OCI-LY7 (cell line): ENCODE results near the gene ANKRD37. TPM values are rescaled to one million over a fixed set of nuclear protein-coding genes. Genes with fewer than 3 reads are reported as not detected.
"Not testable (repeated sequence)": the region's sequence is repeated elsewhere in the genome, so short reads cannot be mapped to it uniquely, and the experiment has no call there.

Experiments
- BruUV-seq: library from RNA; stranded (reverse); fragments of 400-500 nt; replicated peaks from 2 replicates; lab custom pipeline; 2021; lab: Mats Ljungman, UMichigan
- CTCF ChIA-PET: fragments of 300-600 bp; sonication (Branson Sonifier 250); formaldehyde crosslinking; loops from one replicate; lab custom pipeline; 2022; ENCODE audit warnings: antibody characterized with exemption; ENCODE audit not compliant: unreplicated experiment; lab: Charles Lee
- POLR2A ChIA-PET: fragments of 300-600 bp; sonication (Branson Sonifier 250); formaldehyde crosslinking; loops from one replicate; lab custom pipeline; 2022; ENCODE audit warnings: antibody characterized with exemption; lab: Charles Lee
- DNase-seq: peaks from one replicate; pipeline ENCODE4 v3.0.0-alpha.2; 2015; ENCODE audit warnings: low spot score
- H2AFZ ChIP-seq: fragments of 200-600 bp; sonication (generic), shearing (Covaris generic); 2 replicates; pipeline ENCODE4 v1.6.1; 2014; ENCODE audit warnings: mild to moderate bottlenecking, antibody characterized with exemption, low read length, moderate library complexity
- H3K27ac ChIP-seq: fragments of 200-600 bp; sonication (generic); 2 replicates; pipeline ENCODE4 v1.5.1; 2014; ENCODE audit warnings: mixed run types, low read depth, mild to moderate bottlenecking, moderate library complexity, low read length, inconsistent platforms; ENCODE audit not compliant: poor library complexity, severe bottlenecking
- H3K36me3 ChIP-seq: fragments of 200-600 bp; sonication (generic); 2 replicates; pipeline ENCODE4 v1.6.1; 2014; ENCODE audit warnings: mild to moderate bottlenecking, antibody characterized with exemption, low read length, moderate library complexity, mixed read lengths; ENCODE audit not compliant: insufficient read depth
- H3K4me1 ChIP-seq: fragments of 200-600 bp; sonication (generic); 2 replicates; pipeline ENCODE4 v1.5.1; 2014; ENCODE audit warnings: mild to moderate bottlenecking, low read length; ENCODE audit not compliant: insufficient read depth, poor library complexity, severe bottlenecking
- H3K4me2 ChIP-seq: fragments of 200-600 bp; sonication (generic); 2 replicates; pipeline ENCODE4 v1.6.1; 2014; ENCODE audit warnings: mild to moderate bottlenecking, low read length
- H3K4me3 ChIP-seq: fragments of 200-600 bp; sonication (generic); 2 replicates; pipeline ENCODE4 v1.5.1; 2014; ENCODE audit warnings: mild to moderate bottlenecking, low read depth, low read length; ENCODE audit not compliant: poor library complexity, severe bottlenecking
- H3K79me2 ChIP-seq: fragments of 200-600 bp; sonication (generic); 2 replicates; pipeline ENCODE4 v1.6.1; 2016; ENCODE audit warnings: low read depth, mild to moderate bottlenecking, low read length, moderate library complexity, mixed read lengths; ENCODE audit not compliant: insufficient read depth
- H3K9me2 ChIP-seq: fragments of 200-600 bp; sonication (generic); 2 replicates; pipeline ENCODE4 v1.6.1; 2016; ENCODE audit warnings: mild to moderate bottlenecking, low read length, mixed read lengths; ENCODE audit not compliant: insufficient read depth
- H3K9me3 ChIP-seq: fragments of 200-600 bp; sonication (generic); 2 replicates; pipeline ENCODE4 v1.6.1; 2014; ENCODE audit warnings: mild to moderate bottlenecking, mixed run types, low read length, mixed read lengths
- H4K20me1 ChIP-seq: fragments of 200-600 bp; sonication (generic); 2 replicates; pipeline ENCODE4 v1.6.1; 2014; ENCODE audit warnings: mild to moderate bottlenecking, antibody characterized with exemption, low read length, moderate library complexity, mixed read lengths; ENCODE audit not compliant: insufficient read depth
- CTCF ChIP-seq: fragments of 200-600 bp; sonication (generic); conservative IDR thresholded peaks from 2 replicates; pipeline ENCODE4 v1.5.1; 2014; ENCODE audit warnings: mild to moderate bottlenecking, antibody characterized with exemption, low read length, moderate library complexity, mixed read lengths
- EZH2phosphoT487 ChIP-seq: fragments of 200-600 bp; sonication (generic); IDR thresholded peaks from 2 replicates; pipeline ENCODE4 v1.6.1; 2018; ENCODE audit warnings: low read depth, borderline replicate concordance, mild to moderate bottlenecking, mixed run types, antibody characterized with exemption, low read length, moderate library complexity, mixed read lengths
- intact Hi-C: fragments of 100-400 bp; cut with micrococcal nuclease; formaldehyde crosslinking; loops from one replicate; pipeline ENCODE4 v1.10.0; 2022; ENCODE audit not compliant: unreplicated experiment
- total RNA-seq, 2 experiments: library from RNA; depleted of rRNA in 1 of 2; stranded (reverse); fragments of >200 nt in 1 of 2; shearing (Covaris generic) in 1 of 2; gene quantifications; 2 replicates each; pipeline ENCODE4 v1.2.3, GENCODE V29; 2014 to 2022

ANKRD37 gene
- total RNA-seq, 2 experiments from 2014 or later, result 3.8 to 14.1 TPM

GRCh38 chr4:185359767-185360446 lies 36.7 kb upstream of the ANKRD37 start:
- Histone ChIP-seq H3K79me2 (no peaks in the 10 kb centered on the region), H3K4me2 (no peak overlapping the region), H3K4me3 (no peak overlapping the region), H3K9me2 (no peaks in the 10 kb centered on the region), H3K36me3 (peaks cover 32% of the 10 kb centered on the region; the same call in 1 of the 2 replicates), H3K4me1 (no peaks in the 10 kb centered on the region), H2AFZ (no peak overlapping the region), H3K27ac (no peak overlapping the region), H3K9me3 (no peaks in the 10 kb centered on the region), H4K20me1 (no peaks in the 10 kb centered on the region)
- BruUV-seq, result no TSS peak
- ChIA-PET POLR2A (interaction anchor here (0.6 kb wide), 1 partner anchor 265 kb away, joined by 3 read pairs; no protein-coding TSS in a partner anchor), CTCF (interaction anchor here (0.6 kb wide), 1 partner anchor 56 kb away, joined by 4 read pairs; no protein-coding TSS in a partner anchor)
- TF ChIP-seq EZH2phosphoT487 (no peak), CTCF (no peak)
- no peak for DNase-seq
- intact Hi-C loops, result no loop called here

GRCh38 chr4:185361872-185362271 lies 34.8 kb upstream of the ANKRD37 start:
- Histone ChIP-seq H3K9me3 (no peaks in the 10 kb centered on the region), H4K20me1 (no peaks in the 10 kb centered on the region), H3K4me1 (no peaks in the 10 kb centered on the region), H3K79me2 (no peaks in the 10 kb centered on the region), H3K27ac (no peak overlapping the region), H3K4me3 (no peak overlapping the region), H2AFZ (no peak overlapping the region), H3K9me2 (no peaks in the 10 kb centered on the region), H3K36me3 (peaks cover 37% of the 10 kb centered on the region; the same call in 1 of the 2 replicates), H3K4me2 (no peak overlapping the region)
- CTCF ChIA-PET, result no interaction called here
- TF ChIP-seq CTCF (no peak), EZH2phosphoT487 (no peak)
- intact Hi-C loops, result no loop called here
- no TSS peak for BruUV-seq
- POLR2A ChIA-PET, result no interaction called here
- no peak for DNase-seq

GRCh38 chr4:185362570-185362969 lies 34.1 kb upstream of the ANKRD37 start:
- H3K27ac ChIP-seq, DNase-seq, BruUV-seq, H3K9me2 ChIP-seq, H3K9me3 ChIP-seq, H3K79me2 ChIP-seq, H4K20me1 ChIP-seq, H2AFZ ChIP-seq, H3K4me3 ChIP-seq, CTCF ChIA-PET, H3K4me1 ChIP-seq, H3K4me2 ChIP-seq, intact Hi-C loops: not testable (repeated sequence)
- POLR2A ChIA-PET, result interaction anchor here (0.6 kb wide), 1 partner anchor 366 kb away, joined by 3 read pairs; no protein-coding TSS in a partner anchor
- peaks cover 34% of the 10 kb centered on the region; the same call in 1 of the 2 replicates for H3K36me3 ChIP-seq
